HT1080 (cell line): ENCODE results near the gene PPP3CA. TPM values are rescaled to one million over a fixed set of nuclear protein-coding genes. Genes with fewer than 3 reads are reported as not detected.

ENCODE experiments used
- DNase-seq: peaks from one replicate; pipeline ENCODE4 v3.0.0-alpha.2; 2015; ENCODE audit warnings: low read depth
- total RNA-seq: library from RNA; depleted of rRNA; stranded (reverse); fragments of >200 nt; shearing (Covaris generic); gene quantifications from 2 replicates; pipeline ENCODE4 v1.2.3, GENCODE V29; 2014

PPP3CA gene
- total RNA-seq, 1 experiment from 2014 or later: 39.6 TPM

DNA sequence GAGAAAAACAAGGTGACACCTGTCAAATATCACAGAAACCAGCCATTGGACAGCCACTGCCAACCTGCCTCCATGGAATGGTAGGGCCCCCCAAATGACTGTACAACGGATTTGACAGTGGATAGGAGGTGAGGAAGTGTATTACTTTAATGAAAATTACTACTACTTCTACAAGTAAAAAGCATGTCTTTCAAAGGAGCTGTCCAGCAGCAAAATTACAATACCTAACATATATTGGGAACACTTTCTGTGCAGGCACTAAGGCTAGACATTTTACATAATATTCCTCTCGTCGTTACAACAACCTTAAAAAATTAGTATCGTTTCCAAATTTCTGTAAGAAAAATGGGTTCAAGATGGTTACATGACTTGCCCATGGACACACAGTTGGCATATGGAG is 14.9 kb downstream of the PPP3CA start:
- no peak for DNase-seq

DNA sequence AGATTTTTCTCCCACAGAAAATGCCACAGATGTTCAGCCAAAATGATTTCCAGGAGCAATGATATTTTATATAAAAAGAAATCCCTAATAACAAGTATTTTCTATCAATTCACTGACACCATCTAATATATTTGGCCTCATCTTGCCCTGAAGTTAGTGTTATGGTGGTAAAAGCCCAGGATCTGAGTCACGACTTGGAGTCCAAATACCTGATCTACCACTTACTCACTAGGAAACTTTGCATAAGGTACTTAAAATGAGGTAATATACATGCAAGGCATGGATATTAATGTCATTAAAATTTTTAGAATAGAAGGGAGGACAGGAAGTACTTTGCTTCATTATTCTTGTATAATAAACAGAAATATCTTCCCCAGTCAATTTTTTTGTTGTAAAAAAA is 16.3 kb downstream of the PPP3CA start:
- peak; percentile 21 for DNase-seq

DNA sequence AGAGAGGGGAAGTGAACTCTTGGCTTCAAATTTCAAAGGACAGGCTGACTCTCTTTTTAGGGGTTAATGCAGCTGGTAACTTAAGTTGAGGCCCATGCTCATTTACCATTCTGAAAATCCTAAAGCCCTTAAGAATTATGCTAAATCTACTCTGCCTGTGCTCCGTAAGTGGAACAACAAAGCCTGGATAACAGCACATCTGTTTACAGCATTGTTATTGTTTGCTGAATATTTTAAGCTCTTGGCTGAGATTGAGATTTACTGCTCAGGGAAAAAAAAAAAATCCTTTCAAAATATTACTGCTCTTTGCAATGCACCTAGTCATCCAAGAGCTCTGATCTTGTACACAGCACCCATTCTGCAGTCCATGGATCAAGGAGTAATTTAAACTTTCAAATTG is 17.7 kb downstream of the PPP3CA start:
- no peak for DNase-seq

DNA sequence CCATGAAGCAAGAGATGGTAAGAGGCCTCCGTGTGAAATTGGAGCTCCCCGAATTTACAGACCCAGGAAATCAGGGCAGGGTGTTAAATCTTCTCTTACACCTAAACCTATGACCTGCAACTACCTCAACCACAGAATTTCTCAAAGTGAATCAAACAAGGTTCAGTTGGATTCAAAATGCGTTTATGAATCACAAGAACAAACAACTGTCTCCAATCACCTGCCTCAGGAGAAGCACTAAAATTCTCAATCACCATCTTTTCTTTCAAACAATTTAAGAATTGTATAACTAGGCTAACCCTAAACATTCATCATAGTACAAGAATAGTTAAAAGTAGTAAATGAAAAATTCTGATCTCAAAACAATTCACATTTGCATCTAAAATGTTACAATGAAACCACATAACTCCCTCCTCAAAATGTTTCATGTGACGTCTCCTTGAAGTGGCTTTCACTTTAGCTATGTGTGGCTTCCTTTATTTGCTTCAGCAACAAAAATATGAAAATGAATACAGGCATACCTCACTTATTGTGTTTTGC is 19.2 kb downstream of the PPP3CA start:
- DNase-seq: no peak

DNA sequence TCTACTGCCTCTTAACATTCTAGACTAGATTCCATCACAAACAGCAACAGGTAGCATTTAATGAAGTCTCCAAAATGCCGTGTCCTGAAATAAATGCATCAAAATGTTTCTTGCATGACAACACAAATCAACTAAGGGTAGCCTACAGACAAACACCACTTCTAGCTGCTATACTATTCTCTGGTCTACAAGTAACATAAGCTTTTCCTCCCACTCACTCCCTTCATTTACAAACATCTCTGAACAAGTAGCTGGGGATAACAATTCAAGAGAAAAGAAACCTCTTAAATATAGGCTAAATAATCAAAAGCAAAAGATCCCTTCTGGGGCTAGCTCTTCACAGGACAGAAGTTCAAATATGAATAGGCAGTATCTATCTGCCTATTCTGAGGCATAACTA is 20.8 kb downstream of the PPP3CA start:
- no peak for DNase-seq

DNA sequence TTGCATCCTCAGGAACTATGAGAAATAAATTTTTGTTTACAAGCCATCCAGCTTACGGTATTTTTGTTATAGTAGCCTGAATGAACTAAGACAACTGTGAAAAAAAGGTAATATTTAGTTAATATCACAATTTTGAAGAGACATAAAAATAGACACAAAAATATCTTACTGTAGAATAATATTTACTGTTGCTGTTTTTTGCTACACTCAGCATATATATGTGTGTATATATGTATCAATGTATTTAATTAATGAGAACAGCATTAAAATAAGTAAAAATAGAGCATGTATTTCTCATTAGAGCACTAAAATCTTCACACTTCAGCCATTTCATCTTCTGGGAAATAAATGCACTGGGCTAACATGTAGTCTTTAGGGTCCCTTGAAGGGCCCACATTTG is 24.6 kb downstream of the PPP3CA start:
- no peak for DNase-seq

- no peak for DNase-seq
These were observed 25.8 kb downstream of the PPP3CA start for GRCh38 chr4:101321481-101322042.

GRCh38 chr4:101315786-101316185 is 31.5 kb downstream of the PPP3CA start:
- no peak for DNase-seq

- DNase-seq: no peak
These were observed 32.3 kb downstream of the PPP3CA start for GRCh38 chr4:101315041-101315440.

- DNase-seq: no peak
These were observed 37.4 kb downstream of the PPP3CA start for GRCh38 chr4:101309925-101310324.

DNA sequence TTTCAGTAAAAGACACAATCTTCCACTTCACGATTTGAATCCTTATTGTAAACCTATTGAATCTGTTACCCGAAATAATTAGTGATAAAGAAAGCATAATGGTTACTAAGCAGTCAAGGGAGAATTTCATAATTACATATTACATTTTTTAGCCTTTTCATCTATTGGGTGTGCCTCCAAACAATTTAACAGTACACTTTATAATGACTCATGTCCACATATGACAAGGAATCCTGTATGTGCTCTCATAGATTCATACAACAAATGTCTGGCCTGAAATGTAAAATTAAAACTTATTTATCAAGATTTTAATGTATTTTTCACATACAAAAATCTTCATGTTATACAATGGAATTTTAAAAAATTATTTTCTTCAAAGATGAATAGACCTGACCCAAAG is 39.4 kb downstream of the PPP3CA start:
- DNase-seq: no peak

- no peak for DNase-seq
These were observed 40.3 kb downstream of the PPP3CA start for GRCh38 chr4:101306764-101307615.

DNA sequence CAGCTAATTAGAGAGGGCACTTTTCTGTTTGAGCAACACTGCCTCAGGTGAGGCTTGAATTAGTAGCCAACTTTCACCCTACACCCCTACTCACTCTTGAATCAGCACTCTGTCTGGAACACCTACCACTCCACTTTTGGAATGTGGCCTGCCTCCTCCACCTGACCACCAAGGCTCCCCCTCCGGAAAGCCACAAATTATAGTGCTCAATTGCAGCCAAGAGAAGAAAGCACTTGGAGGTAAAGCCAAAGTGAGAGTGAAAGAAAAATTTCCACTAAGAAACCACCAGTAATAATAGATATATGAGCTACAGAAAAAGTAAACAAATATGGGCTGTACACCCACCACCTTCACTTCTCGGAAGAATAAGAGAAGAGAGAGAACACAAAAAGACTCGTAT is 41.1 kb downstream of the PPP3CA start:
- DNase-seq: no peak

DNA sequence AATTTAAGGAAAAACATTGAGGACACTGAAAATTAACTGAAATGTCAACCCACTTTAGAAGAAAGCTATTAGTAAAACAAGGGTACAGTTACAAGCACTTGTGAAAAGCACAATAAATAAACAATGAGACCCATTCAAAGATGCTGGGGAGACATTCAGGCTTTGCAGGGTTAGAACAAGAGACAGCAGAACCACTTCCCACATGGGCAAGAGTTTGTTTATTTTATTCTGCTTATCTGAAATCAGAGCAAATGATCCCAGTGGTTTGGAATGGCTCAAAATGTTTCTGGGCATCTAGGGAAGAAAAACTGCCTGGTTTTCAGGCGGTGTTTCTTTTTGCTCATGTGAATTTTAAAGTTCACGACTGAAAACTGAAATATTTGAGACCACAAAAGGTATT is 42.4 kb downstream of the PPP3CA start:
- no peak for DNase-seq

DNA sequence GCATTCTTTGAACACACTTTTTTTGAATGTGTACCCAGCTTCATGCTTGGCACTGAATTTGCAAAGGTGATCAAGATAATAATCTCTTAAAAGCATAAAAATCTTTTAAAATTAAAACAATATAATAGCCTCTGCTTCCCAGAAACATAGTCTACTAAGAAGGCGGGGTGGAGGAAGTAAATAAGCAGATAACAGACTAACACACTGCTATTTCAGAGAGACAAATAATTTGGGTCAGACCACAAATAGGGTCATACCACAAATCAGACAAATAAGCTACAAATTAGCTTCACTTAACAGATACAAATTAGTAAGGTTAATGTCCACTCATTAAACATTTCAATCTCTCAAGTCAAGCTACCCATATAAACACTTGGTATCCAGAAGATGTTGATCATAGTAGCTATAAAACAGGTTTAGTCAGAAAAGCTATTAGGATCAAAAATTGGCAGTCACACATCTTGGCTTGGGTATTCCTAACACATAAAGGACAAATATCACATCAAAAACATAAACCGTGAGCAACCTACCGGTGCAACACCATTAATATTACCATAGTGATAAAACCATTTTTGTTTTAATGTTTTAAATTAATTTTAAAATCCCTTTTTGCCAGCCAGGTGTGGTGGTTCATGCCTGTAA is 47.3 kb downstream of the PPP3CA start:
- DNase-seq: no peak

DNA sequence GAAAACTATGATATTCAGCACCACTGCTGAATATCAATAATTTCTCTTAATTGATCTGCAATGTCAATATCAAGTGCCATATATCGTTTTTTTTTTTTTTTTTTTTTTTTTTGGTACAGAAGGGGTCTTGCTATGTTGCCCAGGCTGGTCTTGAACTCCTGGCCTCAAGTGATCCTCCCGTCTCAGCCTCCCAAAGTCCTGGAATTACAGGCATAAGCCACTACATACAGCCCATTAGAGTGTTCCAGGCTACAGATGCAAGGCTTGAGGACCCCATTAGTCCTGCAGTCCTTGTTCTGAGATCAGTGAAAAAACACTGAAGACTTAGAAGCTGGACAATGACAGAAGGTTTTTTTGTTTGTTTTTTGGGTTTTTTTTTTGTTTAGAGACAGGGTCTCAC is 48.3 kb downstream of the PPP3CA start:
- no peak for DNase-seq

GRCh38 chr4:101295691-101296090 is 51.6 kb downstream of the PPP3CA start:
- DNase-seq: no peak

DNA sequence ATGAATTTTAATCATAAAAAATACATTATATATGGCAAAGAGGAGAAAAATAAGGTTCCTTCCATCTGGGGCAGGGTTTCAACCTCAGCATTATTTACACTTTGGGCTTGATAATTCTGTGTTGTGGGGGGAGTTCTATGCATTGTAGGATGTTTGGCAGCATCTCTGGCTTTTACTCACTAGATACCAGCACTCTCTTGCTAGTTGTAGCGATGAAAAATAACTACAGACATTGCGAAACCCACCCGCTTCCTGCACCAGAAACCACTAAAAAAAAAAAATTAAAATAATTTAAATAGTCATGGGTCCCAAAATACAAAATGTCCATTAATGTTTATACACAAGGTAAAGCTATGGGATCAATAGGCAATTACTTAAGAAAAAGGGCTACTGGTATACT is 52.7 kb downstream of the PPP3CA start:
- no peak for DNase-seq

- no peak for DNase-seq
These were observed 54.4 kb downstream of the PPP3CA start for GRCh38 chr4:101292901-101293300.

DNA sequence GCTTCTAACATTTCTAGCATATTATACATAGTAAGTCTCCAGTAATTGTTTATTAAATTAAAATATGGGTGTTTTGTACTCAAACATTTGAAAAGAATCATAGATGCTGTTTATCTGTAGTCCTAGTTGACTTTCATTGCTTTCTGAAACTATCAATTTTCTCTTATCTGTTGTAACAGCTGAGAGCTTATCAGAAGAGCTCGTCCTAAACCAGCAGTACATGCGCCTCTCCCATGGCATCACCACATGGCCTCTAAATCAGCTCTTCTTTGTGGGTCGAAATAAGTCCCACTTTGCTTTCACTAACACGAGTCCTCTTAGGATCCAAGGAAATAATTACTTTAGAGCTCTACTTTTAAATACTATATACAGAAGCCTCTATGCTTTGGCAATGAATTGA is 55.1 kb downstream of the PPP3CA start:
- DNase-seq: no peak

DNA sequence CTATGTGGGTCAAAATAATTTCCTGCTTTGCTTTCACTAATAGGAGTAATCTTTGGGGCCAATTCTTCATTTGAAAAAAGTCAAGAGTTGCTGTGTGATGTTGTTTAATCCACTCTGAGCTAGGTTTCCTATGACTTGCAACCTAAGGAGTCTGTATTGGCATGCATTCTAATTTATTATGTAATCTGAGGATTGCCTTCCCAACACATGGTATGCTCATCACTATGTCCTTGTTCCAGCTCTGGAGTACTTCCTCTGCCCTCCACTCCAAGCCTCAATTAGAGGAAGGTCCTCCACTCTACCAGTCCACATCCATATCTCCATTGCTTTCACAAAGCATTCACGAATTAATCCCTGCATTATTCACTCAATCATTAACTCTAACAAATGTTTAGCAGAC is 56.1 kb downstream of the PPP3CA start:
- no peak for DNase-seq

GRCh38 chr4:101290654-101291053 is 56.7 kb downstream of the PPP3CA start:
- no peak for DNase-seq
